Measurements from ENCODE around the gene FRYL.
"Not testable (repeated sequence)": the region's sequence is repeated elsewhere in the genome, so short reads cannot be mapped to it uniquely, and the experiment has no call there.

Gene FRYL

DNA sequence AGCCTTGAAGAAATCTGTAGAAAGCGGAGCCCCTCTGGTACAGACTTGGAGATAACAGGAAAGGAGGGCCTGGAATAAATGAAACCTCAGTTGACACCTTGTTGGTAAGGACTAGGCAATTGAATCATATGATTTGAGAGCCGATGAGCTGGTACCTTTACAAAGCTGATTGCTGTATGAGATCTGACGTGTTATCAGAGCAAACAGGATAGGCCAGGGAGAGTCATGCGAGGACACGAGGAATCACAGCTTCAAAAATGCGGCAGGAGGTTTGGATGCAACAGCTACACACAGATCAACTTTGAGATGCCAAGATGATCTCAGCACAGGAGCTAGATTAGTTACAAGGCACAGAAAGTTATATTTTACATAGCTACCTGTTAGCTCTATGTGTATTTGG lies 304.3 kb downstream of the FRYL start:
- Histone ChIP-seq H3K9me3 (ENCODE audit: control insufficient read depth, insufficient read depth, low read length) (no peaks in the 10 kb centered on the region), H3K4me1 (ENCODE audit: insufficient read depth, low read length) (peaks cover 6% of the 10 kb centered on the region; the same call in 1 of the 2 replicates), H3K36me3 (ENCODE audit: insufficient read depth, low read length) (no peaks in the 10 kb centered on the region), H3K9ac (ENCODE audit: low read depth, low read length) (no peak overlapping the region)

- Histone ChIP-seq H3K4me1 (ENCODE audit: insufficient read depth, low read length) (peaks cover 6% of the 10 kb centered on the region; the same call in 1 of the 2 replicates), H3K9ac (ENCODE audit: low read depth, low read length) (no peak overlapping the region), H3K36me3 (ENCODE audit: insufficient read depth, low read length) (no peaks in the 10 kb centered on the region), H3K9me3 (ENCODE audit: control insufficient read depth, insufficient read depth, low read length) (no peaks in the 10 kb centered on the region)
Measured at GRCh38 chr4:48472794-48473193, 307.3 kb downstream of the FRYL start.

DNA sequence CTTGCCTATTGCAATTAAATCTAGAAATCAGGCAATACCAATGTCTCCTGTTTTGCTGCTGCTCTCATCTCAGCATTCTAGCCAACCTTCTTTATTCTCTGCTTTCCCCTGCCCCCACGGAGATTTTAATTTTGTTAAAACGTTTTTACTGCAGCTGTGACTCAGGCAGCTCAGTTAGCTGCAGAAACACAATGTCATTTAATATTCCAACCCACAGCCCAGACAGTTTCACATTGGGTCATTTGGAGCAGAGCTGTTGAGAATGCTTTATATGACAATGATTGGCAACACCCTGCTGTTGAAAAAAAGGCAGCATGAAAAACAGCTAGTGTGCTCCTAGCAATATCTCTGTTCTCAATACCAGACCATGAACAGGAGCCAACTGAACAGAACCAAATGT lies 309.5 kb downstream of the FRYL start:
- Histone ChIP-seq H3K9ac (ENCODE audit: low read depth, low read length) (no peak overlapping the region), H3K36me3 (ENCODE audit: insufficient read depth, low read length) (no peaks in the 10 kb centered on the region), H3K4me1 (ENCODE audit: insufficient read depth, low read length) (peaks cover 6% of the 10 kb centered on the region; the same call in 1 of the 2 replicates), H3K9me3 (ENCODE audit: control insufficient read depth, insufficient read depth, low read length) (no peaks in the 10 kb centered on the region)

- H3K36me3 ChIP-seq (ENCODE audit: insufficient read depth, low read length), result no peaks in the 10 kb centered on the region
- H3K4me1 ChIP-seq (ENCODE audit: insufficient read depth, low read length), result peaks cover 6% of the 10 kb centered on the region; the same call in 1 of the 2 replicates
- no peak overlapping the region for H3K9ac ChIP-seq (ENCODE audit: low read depth, low read length)
- H3K9me3 ChIP-seq (ENCODE audit: control insufficient read depth, insufficient read depth, low read length), result no peaks in the 10 kb centered on the region
Measured at GRCh38 chr4:48470137-48470536, 309.9 kb downstream of the FRYL start.

DNA sequence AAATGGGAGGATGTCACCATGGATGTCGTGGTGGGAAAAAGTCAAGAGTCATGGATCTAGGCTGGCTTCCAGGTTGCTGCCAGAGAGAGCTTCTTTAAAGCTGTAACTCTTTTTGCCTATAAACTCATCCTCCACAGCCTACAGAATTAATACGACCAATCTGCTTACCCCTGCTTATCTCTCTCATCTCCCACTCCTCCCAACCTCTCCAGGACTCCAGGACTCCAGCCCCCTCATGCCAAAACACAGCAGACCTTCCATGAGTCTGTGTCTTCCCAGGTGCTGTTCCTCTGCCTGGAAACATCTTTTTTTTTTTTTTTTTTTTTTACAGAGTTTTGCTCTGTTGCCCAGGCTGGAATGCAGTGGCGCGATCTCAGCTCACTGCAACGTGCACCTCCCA lies 312.2 kb downstream of the FRYL start:
- Histone ChIP-seq H3K4me1 (ENCODE audit: insufficient read depth, low read length) (peaks cover under 1% of the 10 kb centered on the region; the same call in 1 of the 2 replicates), H3K9ac (ENCODE audit: low read depth, low read length) (no peak overlapping the region), H3K9me3 (ENCODE audit: control insufficient read depth, insufficient read depth, low read length) (no peaks in the 10 kb centered on the region), H3K36me3 (ENCODE audit: insufficient read depth, low read length) (no peaks in the 10 kb centered on the region)

- no peaks in the 10 kb centered on the region for H3K4me1 ChIP-seq (ENCODE audit: insufficient read depth, low read length)
- H3K9me3 ChIP-seq (ENCODE audit: control insufficient read depth, insufficient read depth, low read length), result no peaks in the 10 kb centered on the region
- no peak overlapping the region for H3K9ac ChIP-seq (ENCODE audit: low read depth, low read length)
- H3K36me3 ChIP-seq (ENCODE audit: insufficient read depth, low read length), result no peaks in the 10 kb centered on the region
Measured at GRCh38 chr4:48467442-48467841, 312.6 kb downstream of the FRYL start.

DNA sequence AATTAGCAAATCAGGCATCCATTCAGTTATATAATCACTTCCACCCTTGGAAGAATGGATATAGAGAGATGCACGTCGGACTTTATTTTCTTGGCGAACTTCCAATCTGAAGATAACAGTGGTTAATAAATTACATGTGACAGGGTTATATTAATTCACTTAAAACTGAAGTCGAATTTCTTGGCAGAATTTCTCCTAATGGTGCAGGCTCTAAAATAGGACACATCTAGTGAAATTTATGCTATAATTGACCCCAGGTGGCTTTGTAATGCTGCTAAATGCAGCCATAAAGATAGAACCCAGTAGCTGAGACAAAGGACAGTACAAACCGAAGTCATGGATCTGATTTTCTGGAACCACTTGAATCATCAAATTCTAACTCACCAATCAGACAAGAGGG lies 317.7 kb downstream of the FRYL start:
- no peaks in the 10 kb centered on the region for H3K9me3 ChIP-seq (ENCODE audit: control insufficient read depth, insufficient read depth, low read length)
- H3K4me1 ChIP-seq (ENCODE audit: insufficient read depth, low read length), result no peaks in the 10 kb centered on the region
- H3K36me3 ChIP-seq (ENCODE audit: insufficient read depth, low read length), result no peaks in the 10 kb centered on the region

DNA sequence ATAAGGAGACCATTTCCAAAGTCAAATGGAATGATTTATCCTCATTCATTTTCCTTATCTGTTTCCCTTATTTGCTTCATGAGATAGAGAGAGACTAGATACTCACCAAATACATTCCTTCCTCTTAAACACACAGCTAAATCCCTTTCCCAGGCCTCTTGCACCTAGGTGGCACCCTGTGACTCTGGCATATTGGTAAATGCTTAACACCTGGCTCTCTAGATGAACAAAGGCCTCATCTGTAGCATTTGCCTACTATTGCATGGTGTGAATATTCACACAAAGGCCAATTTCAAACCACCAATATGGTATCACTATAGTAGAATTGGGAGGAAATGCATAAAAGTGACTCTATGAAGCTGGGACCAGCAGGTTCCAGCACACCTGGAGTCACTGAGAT lies 319.1 kb downstream of the FRYL start:
- Histone ChIP-seq H3K9me3 (ENCODE audit: control insufficient read depth, insufficient read depth, low read length) (no peaks in the 10 kb centered on the region), H3K4me1 (ENCODE audit: insufficient read depth, low read length) (no peaks in the 10 kb centered on the region), H3K9ac (ENCODE audit: low read depth, low read length) (no peak overlapping the region), H3K36me3 (ENCODE audit: insufficient read depth, low read length) (no peaks in the 10 kb centered on the region)

More for the DNA sequence above, 317.7 kb downstream of the FRYL start:
- H3K9ac ChIP-seq (ENCODE audit: low read depth, low read length), result no peak overlapping the region

DNA sequence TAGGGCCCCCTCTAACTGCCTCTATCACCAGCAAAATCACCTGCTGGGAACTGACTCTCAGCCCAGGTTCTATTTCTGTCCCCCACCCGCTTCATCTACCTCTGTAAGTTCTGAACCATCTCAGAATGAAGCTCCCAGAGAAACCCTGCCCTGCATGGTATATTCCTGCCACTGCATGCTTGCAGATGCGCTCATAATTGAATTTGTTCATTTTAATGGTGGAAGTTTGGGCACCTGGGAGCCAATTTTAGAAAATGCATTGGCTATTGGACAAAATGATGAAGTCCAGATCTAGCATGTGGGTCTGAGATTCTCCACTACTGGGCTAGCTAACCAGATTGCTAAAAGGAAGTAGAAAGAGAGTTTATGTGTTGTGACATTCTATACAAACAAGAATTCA lies 325.5 kb downstream of the FRYL start:
- H3K4me1 ChIP-seq (ENCODE audit: insufficient read depth, low read length), result no peaks in the 10 kb centered on the region
- H3K36me3 ChIP-seq (ENCODE audit: insufficient read depth, low read length), result no peaks in the 10 kb centered on the region
- H3K9me3 ChIP-seq (ENCODE audit: control insufficient read depth, insufficient read depth, low read length), result no peaks in the 10 kb centered on the region
- no peak overlapping the region for H3K9ac ChIP-seq (ENCODE audit: low read depth, low read length)

GRCh38 chr4:48451656-48452055 lies 328.4 kb downstream of the FRYL start:
- not testable (repeated sequence) for H3K9ac ChIP-seq (ENCODE audit: low read depth, low read length); H3K36me3 ChIP-seq (ENCODE audit: insufficient read depth, low read length); H3K4me1 ChIP-seq (ENCODE audit: insufficient read depth, low read length); H3K9me3 ChIP-seq (ENCODE audit: control insufficient read depth, insufficient read depth, low read length)

DNA sequence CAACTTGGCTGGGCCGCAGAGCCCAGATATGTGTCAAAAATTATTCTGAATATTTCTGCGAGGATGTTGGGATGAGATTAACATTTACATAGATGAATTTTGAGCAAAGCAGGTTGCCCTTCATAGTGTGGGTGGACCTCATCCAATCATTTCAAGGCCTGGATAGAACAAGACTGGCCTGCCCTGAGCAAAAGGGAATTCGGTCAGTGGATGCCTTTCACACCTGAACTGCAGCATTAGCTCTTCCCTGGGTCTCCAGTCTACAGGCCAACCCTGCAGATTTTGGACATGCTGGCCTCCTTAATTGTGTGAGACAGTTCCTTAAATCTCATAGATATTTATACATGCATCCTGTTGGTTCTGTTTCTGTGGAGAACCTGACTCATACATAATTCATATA lies 329.3 kb downstream of the FRYL start:
- Histone ChIP-seq H3K9me3 (ENCODE audit: control insufficient read depth, insufficient read depth, low read length) (no peaks in the 10 kb centered on the region), H3K36me3 (ENCODE audit: insufficient read depth, low read length) (no peaks in the 10 kb centered on the region), H3K4me1 (ENCODE audit: insufficient read depth, low read length) (no peaks in the 10 kb centered on the region)

DNA sequence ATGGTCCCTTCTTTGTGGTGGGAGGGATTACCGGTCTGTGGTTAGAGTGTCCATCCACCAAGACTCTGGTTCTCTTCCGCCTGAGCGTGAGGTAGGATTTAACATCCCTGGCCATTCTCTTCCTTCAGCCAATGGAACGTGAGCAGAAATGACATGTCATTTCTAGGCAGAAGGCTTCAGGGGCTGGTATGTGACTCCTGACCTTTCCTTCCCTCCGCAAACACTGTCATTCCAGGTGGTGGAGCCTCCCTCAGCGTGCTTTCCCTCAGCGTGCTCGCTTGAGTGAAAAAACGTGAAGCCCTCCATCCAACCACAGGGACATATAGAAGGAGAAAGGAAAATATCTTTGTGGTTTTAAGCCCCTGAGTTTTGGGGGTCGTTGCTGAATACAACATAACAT lies 330.9 kb downstream of the FRYL start:
- no peak overlapping the region for H3K9ac ChIP-seq (ENCODE audit: low read depth, low read length)
- no peaks in the 10 kb centered on the region for H3K4me1 ChIP-seq (ENCODE audit: insufficient read depth, low read length)
- no peaks in the 10 kb centered on the region for H3K9me3 ChIP-seq (ENCODE audit: control insufficient read depth, insufficient read depth, low read length)
- H3K36me3 ChIP-seq (ENCODE audit: insufficient read depth, low read length), result no peaks in the 10 kb centered on the region

More for the DNA sequence above, 329.3 kb downstream of the FRYL start:
- no peak overlapping the region for H3K9ac ChIP-seq (ENCODE audit: low read depth, low read length)
